Measurements from ENCODE around the gene MRPL23.

DNA sequence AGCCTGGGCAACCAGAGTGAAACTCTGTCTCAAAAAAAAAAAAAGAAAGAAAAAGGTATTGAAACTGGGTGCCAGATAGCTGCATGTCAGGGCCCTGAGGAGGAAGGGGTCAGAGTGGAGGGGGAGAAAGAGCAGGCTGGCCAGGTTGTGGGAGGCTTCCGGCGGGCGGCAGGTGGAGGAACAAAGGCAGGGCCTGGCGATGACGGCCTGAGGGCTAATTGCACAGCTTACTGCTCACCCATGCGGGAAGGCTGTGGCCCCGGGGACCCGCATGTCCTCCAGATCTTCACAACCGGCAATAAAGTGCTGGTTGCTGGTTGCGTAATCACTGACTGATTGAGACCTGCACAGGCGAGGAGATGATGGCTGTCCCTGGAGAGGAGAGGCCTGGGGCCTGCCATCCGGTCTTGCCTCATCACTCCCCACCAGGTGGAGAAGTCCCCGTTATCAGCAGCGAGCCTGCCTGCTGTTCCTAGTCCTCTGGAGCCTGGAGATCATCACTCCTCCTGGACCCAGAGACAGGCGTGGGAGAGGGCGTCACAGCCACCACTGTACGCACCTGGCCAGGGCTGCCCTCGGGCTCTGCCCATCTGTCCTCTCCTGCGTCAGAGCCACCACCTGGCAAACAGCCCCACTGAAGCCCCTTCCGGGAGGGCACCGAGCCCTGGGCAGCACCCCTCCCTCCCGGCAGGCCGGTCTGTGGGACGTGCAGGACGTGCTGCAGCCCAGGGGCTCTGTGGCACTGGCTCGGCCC is 31.8 kb downstream of the MRPL23 start:
- TF ChIP-seq, protein P1, sequence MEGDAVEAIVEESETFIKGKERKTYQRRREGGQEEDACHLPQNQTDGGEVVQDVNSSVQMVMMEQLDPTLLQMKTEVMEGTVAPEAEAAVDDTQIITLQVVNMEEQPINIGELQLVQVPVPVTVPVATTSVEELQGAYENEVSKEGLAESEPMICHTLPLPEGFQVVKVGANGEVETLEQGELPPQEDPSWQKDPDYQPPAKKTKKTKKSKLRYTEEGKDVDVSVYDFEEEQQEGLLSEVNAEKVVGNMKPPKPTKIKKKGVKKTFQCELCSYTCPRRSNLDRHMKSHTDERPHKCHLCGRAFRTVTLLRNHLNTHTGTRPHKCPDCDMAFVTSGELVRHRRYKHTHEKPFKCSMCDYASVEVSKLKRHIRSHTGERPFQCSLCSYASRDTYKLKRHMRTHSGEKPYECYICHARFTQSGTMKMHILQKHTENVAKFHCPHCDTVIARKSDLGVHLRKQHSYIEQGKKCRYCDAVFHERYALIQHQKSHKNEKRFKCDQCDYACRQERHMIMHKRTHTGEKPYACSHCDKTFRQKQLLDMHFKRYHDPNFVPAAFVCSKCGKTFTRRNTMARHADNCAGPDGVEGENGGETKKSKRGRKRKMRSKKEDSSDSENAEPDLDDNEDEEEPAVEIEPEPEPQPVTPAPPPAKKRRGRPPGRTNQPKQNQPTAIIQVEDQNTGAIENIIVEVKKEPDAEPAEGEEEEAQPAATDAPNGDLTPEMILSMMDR (IDR thresholded peaks at IDR 0.05): no peak
- no peak for TF ChIP-seq POLR2A (IDR thresholded peaks at IDR 0.05)

All from body of pancreas (tissue), 4 donors.